ENCODE results near the gene SPINT2. TPM values are rescaled to one million over a fixed set of nuclear protein-coding genes. Genes with fewer than 3 reads are reported as not detected.

The SPINT2 gene
- total and polyA plus RNA-seq, 12 donors: 3.4 to 29.2 (median 12.3) TPM

GRCh38 chr19:38307076-38307475 lies 42.7 kb downstream of the SPINT2 start:
- peaks cover 0 to 55% (median 17%) of the 10 kb centered on the region in 9 donors for H3K36me3 ChIP-seq
- 96 to 99% methylated on average over 4 of the region's 4 CpGs for WGBS, 2 donors
- TF ChIP-seq, protein P1, sequence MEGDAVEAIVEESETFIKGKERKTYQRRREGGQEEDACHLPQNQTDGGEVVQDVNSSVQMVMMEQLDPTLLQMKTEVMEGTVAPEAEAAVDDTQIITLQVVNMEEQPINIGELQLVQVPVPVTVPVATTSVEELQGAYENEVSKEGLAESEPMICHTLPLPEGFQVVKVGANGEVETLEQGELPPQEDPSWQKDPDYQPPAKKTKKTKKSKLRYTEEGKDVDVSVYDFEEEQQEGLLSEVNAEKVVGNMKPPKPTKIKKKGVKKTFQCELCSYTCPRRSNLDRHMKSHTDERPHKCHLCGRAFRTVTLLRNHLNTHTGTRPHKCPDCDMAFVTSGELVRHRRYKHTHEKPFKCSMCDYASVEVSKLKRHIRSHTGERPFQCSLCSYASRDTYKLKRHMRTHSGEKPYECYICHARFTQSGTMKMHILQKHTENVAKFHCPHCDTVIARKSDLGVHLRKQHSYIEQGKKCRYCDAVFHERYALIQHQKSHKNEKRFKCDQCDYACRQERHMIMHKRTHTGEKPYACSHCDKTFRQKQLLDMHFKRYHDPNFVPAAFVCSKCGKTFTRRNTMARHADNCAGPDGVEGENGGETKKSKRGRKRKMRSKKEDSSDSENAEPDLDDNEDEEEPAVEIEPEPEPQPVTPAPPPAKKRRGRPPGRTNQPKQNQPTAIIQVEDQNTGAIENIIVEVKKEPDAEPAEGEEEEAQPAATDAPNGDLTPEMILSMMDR (IDR thresholded peaks at IDR 0.05): no peak

GRCh38 chr19:38307597-38307996 lies 43.2 kb downstream of the SPINT2 start:
- Histone ChIP-seq H3K36me3 (peaks cover 0 to 55% (median 17%) of the 10 kb centered on the region in 9 donors), H3K4me1 (peaks cover 0 to 15% (median 0%) of the 10 kb centered on the region in 9 donors), H3K27me3 (no peaks in the 10 kb centered on the region), H3K9me3 (no peaks in the 10 kb centered on the region), H3K4me3 (no peak overlapping the region), H3K27ac (no peak overlapping the region)
- TF ChIP-seq, protein P1 (IDR thresholded peaks at IDR 0.05): no peak
- ATAC-seq (no peak), DNase-seq (no peak)
- WGBS, 2 donors: 82 to 89% methylated on average over 8 of the region's 8 CpGs
- intact Hi-C loops (cut with DNase I): no loop called here

More at GRCh38 chr19:38307076-38307475, 42.7 kb downstream of the SPINT2 start:
- no peak overlapping the region for H3K27ac ChIP-seq
- no peaks in the 10 kb centered on the region for H3K9me3 ChIP-seq
- DNase-seq (no peak), ATAC-seq (no peak)
- intact Hi-C loops (cut with DNase I): no loop called here
- H3K4me1 ChIP-seq: peaks cover 0 to 15% (median 0%) of the 10 kb centered on the region in 9 donors
- H3K4me3 ChIP-seq: no peak overlapping the region
- H3K27me3 ChIP-seq: no peaks in the 10 kb centered on the region

DNA sequence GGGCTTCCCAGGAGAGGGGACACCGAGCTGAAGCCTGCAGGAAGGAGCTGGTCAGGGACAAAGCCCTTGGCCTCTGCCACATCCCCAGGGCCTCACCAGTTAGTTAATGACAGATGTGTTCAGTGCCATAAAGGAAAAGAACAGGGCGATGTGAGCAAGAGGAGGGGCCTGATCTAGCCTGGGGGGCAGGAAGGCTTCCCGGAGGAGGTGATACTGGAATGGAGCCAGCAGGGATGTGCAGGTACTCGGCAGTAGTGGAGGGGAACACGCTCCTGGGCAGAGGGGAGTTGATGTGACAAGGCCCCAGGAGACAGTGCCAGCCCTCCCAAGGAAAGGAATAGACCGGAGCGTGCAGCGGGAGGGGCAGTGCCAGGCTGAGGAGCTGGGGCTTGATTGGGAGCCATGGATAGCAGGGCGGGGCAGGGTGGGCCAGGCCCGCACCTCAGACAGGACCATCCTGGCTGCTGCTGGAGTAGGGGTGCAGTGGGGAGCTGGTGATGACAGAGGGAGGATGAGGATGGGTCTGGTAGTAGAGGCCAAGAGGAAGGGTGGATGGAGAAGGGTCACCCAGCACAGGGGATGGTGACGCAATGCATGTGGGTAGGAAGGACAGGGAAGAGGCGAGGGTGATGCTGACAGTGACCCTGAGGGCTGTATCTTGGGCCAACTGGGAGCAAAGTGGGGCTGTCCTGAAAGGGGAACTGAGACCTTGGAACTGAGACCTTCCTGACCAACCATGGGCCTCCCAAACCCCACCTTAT lies 43.8 kb downstream of the SPINT2 start:
- whole genome bisulfite sequencing, 2 donors: 93% methylated on average over 12 of the region's 12 CpGs
- Histone ChIP-seq H3K9me3 (no peaks in the 10 kb centered on the region), H3K27ac (no peak overlapping the region), H3K4me1 (peaks cover 0 to 14% (median 0%) of the 10 kb centered on the region in 9 donors), H3K36me3 (peaks cover 0 to 55% (median 17%) of the 10 kb centered on the region in 9 donors), H3K27me3 (no peaks in the 10 kb centered on the region), H3K4me3 (no peak overlapping the region)
- ATAC-seq: no peak
- intact Hi-C loops (cut with DNase I): no loop called here
- no peak for DNase-seq
- TF ChIP-seq, protein P1 (IDR thresholded peaks at IDR 0.05): no peak

DNA sequence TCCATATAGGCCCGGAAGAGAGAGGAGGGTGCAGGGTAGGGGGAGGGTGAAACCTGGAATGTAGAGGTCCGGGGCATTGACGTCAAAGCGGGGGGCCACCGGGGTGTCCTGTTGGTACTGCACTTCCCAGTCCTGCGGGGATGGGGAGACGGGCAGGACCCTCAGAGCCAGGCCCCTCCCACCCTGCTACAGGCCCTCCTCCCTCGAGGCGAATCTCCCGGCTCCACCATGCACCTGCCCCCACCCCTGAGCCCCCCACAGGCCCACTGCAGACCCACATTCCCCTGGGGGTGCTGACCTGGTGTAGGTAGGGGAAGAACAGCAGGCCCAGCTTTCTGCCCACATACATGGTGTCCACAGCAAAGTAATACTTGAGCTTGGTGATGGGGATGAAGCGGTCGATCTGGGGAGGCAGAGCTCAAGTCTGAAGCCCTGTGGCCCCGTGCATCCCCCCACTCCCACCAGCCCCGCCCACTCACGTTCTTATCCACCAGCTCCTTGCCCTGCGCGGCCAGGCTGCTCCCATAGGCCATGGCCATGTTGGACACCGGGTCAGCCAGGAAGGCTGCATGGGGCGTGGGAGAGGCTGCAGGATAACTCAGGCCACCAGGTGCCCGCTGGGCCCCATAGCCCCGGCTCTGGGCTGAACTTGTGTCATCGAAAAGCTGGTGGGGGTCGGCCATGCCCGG lies 44.7 kb downstream of the SPINT2 start:
- no peak for ATAC-seq
- 92% methylated on average over 22 to 24 of the region's 24 CpGs for WGBS, 2 donors
- Histone ChIP-seq H3K4me3 (no peak overlapping the region), H3K9me3 (no peaks in the 10 kb centered on the region), H3K36me3 (peaks cover 0 to 52% (median 17%) of the 10 kb centered on the region in 9 donors), H3K27me3 (no peaks in the 10 kb centered on the region), H3K27ac (no peak overlapping the region), H3K4me1 (peaks cover 0 to 16% (median 0%) of the 10 kb centered on the region in 9 donors)
- TF ChIP-seq, protein P1 (IDR thresholded peaks at IDR 0.05): no peak
- DNase-seq: no peak
- intact Hi-C loops (cut with DNase I): no loop called here
